Esophagus squamous epithelium (tissue), 4 donors: ENCODE results near the gene CEP44.

Experiments
- POLR2A ChIP-seq, 4 donors: fragments of 450-650 bp; IDR thresholded peaks; one replicate each; pipeline ENCODE4 v1.6.1; 2017; ENCODE audit warnings: antibody characterized with exemption in 4 of 4, mild to moderate bottlenecking in 4 of 4, moderate library complexity in 3 of 4
- TF ChIP-seq, protein P1 (sequence below), 6 experiments: fragments of 450-650 bp in 4 of 6; fragments of 200-600 bp in 2 of 6; sonication (generic) in 2 of 6; IDR thresholded peaks; one replicate each; pipeline ENCODE4 v1.5.1; 2016 to 2019; ENCODE audit warnings: antibody characterized with exemption in 6 of 6, mild to moderate bottlenecking in 4 of 6, moderate library complexity in 4 of 6

DNA sequence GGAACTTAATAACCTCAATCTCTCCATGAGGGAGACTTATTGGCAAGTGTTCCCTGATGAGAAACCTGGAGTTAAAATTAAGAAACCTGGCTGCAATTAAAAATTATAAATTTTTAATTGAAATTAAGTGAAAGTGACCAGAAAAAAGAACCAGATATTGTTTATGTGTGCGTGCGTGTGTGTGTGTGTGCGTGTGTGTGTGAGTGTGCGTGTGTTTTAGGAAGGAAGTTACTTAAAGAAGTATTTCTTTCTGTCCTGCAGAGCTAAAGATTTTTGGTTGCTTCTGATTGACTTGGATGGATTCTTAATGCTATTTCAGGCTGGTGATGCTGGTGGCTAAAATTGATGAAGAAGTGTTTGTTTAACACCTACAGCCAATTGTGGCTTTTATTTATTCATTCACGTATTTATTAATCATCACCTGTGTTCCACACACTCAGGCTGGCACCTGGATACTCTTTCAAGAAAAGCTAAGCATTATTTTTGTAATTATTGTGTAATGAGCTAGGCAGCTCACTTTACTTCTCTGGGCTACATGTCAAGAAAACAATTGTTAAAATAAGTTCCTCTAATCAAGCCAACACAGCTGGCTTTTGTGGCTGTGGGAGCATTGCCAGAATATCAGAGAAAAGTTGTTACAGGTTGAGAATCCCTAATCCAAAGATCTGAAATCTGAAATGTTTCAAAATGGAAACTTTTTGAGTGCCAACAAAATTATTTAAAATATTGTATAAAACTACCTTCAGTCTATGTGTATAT is 68.5 kb downstream of the CEP44 start:
- no peak for TF ChIP-seq POLR2A (IDR thresholded peaks at IDR 0.05)
- TF ChIP-seq, protein P1, sequence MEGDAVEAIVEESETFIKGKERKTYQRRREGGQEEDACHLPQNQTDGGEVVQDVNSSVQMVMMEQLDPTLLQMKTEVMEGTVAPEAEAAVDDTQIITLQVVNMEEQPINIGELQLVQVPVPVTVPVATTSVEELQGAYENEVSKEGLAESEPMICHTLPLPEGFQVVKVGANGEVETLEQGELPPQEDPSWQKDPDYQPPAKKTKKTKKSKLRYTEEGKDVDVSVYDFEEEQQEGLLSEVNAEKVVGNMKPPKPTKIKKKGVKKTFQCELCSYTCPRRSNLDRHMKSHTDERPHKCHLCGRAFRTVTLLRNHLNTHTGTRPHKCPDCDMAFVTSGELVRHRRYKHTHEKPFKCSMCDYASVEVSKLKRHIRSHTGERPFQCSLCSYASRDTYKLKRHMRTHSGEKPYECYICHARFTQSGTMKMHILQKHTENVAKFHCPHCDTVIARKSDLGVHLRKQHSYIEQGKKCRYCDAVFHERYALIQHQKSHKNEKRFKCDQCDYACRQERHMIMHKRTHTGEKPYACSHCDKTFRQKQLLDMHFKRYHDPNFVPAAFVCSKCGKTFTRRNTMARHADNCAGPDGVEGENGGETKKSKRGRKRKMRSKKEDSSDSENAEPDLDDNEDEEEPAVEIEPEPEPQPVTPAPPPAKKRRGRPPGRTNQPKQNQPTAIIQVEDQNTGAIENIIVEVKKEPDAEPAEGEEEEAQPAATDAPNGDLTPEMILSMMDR (IDR thresholded peaks at IDR 0.05), result no peak
